ENCODE measurements around the gene PPP1R1B. TPM values are rescaled to one million over a fixed set of nuclear protein-coding genes. Genes with fewer than 3 reads are reported as not detected.
A peak's percentile ranks its signal among the peaks of the same experiment; 100 is the strongest.

PPP1R1B gene
- total RNA-seq, 1 experiment from 2014 or later = 8.3 TPM

DNA sequence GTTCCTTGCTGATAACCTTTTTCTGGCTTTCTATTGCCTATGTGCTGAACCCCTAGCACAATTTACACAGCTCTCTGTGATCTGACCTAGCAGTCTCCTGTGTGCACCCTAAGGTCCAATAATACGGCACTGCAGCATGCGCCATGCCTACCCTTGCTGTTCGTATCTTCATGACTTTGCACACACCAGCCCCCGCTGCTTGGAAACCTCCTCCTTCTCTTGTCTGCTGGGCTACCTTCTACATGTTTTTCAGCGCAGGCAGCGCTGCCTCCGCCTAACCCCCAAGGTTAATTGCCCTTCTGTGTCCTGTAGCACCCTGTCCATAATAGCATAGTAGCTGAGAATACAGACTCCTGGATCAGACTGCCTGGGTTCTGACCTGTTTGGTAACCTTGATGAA, 11.6 kb downstream of the PPP1R1B start:
- H3K4me1 Mint-ChIP-seq (ENCODE audit: low read depth, unreplicated experiment) = peaks cover 62% of the 10 kb centered on the region

DNA sequence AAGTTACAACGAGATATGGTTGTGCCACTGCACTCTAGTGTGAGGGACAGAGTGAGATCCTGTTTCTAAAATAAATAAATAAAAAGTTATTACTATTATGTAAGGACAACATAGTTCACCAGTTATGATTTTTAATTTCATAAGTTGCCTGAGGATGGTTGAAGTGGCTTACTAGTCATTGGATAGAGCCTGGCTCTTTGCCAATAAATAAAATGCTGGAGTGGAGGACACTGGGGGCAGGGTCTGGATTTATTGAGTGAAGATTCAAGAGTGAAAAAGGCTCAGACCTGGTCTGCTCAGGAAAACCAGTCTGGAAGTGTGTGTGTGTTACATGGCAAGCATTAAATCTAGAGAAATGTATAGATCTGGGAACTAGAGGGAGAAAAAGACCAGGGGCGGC, 12.3 kb downstream of the PPP1R1B start:
- BruUV-seq (replicated peaks) = no TSS peak
- intact Hi-C loops (cut with micrococcal nuclease; ENCODE audit: unreplicated experiment) = loop anchor here (10.0 kb wide), 3 partner anchors 476 to 856 kb away; partner anchors contain the start of gene CDC6
- no peak overlapping the region for H3K27ac Mint-ChIP-seq (ENCODE audit: unreplicated experiment)
- DNase-seq = no peak
- H3K4me1 Mint-ChIP-seq (ENCODE audit: low read depth, unreplicated experiment) = peaks cover 70% of the 10 kb centered on the region
- peaks cover 30% of the 10 kb centered on the region for H3K36me3 Mint-ChIP-seq (ENCODE audit: insufficient read depth, unreplicated experiment)
- TF ChIP-seq, protein P1, sequence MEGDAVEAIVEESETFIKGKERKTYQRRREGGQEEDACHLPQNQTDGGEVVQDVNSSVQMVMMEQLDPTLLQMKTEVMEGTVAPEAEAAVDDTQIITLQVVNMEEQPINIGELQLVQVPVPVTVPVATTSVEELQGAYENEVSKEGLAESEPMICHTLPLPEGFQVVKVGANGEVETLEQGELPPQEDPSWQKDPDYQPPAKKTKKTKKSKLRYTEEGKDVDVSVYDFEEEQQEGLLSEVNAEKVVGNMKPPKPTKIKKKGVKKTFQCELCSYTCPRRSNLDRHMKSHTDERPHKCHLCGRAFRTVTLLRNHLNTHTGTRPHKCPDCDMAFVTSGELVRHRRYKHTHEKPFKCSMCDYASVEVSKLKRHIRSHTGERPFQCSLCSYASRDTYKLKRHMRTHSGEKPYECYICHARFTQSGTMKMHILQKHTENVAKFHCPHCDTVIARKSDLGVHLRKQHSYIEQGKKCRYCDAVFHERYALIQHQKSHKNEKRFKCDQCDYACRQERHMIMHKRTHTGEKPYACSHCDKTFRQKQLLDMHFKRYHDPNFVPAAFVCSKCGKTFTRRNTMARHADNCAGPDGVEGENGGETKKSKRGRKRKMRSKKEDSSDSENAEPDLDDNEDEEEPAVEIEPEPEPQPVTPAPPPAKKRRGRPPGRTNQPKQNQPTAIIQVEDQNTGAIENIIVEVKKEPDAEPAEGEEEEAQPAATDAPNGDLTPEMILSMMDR (IDR thresholded peaks at IDR 0.05; ENCODE audit: unreplicated experiment) = no peak
- no peak overlapping the region for H3K4me3 Mint-ChIP-seq (ENCODE audit: low read depth, unreplicated experiment)
- H3K27me3 Mint-ChIP-seq (ENCODE audit: unreplicated experiment) = no peaks in the 10 kb centered on the region
- no peaks in the 10 kb centered on the region for H3K9me3 Mint-ChIP-seq (ENCODE audit: low read depth, unreplicated experiment)
- CTCF ChIA-PET = interaction anchor here (0.5 to 161.2 kb wide), 20 partner anchors 18 to 327 kb away, joined by 3 to 42089 read pairs (median 10); partner anchors contain the start of genes ERBB2, GRB7, GSDMA and GSDMB

More for the DNA sequence above, 11.6 kb downstream of the PPP1R1B start:
- Mint-ChIP-seq H3K4me3 (ENCODE audit: low read depth, unreplicated experiment) (peak overlapping the region; percentile 71), H3K27me3 (ENCODE audit: unreplicated experiment) (no peaks in the 10 kb centered on the region), H3K27ac (ENCODE audit: unreplicated experiment) (peak overlapping the region; percentile 28), H3K9me3 (ENCODE audit: low read depth, unreplicated experiment) (no peaks in the 10 kb centered on the region), H3K36me3 (ENCODE audit: insufficient read depth, unreplicated experiment) (peaks cover 28% of the 10 kb centered on the region)
- peak; percentile 76 for DNase-seq
- TF ChIP-seq, protein P1 (IDR thresholded peaks at IDR 0.05; ENCODE audit: unreplicated experiment) = no peak
- CTCF ChIA-PET = interaction anchor here (0.6 to 161.2 kb wide), 22 partner anchors 18 to 827 kb away, joined by 3 to 42089 read pairs (median 10); partner anchors contain the start of genes ERBB2, GRB7, GSDMA and GSDMB
- intact Hi-C loops (cut with micrococcal nuclease; ENCODE audit: unreplicated experiment) = loop anchor here (10.0 kb wide), 3 partner anchors 476 to 856 kb away; partner anchors contain the start of gene CDC6
- no TSS peak for BruUV-seq (replicated peaks)

DNA sequence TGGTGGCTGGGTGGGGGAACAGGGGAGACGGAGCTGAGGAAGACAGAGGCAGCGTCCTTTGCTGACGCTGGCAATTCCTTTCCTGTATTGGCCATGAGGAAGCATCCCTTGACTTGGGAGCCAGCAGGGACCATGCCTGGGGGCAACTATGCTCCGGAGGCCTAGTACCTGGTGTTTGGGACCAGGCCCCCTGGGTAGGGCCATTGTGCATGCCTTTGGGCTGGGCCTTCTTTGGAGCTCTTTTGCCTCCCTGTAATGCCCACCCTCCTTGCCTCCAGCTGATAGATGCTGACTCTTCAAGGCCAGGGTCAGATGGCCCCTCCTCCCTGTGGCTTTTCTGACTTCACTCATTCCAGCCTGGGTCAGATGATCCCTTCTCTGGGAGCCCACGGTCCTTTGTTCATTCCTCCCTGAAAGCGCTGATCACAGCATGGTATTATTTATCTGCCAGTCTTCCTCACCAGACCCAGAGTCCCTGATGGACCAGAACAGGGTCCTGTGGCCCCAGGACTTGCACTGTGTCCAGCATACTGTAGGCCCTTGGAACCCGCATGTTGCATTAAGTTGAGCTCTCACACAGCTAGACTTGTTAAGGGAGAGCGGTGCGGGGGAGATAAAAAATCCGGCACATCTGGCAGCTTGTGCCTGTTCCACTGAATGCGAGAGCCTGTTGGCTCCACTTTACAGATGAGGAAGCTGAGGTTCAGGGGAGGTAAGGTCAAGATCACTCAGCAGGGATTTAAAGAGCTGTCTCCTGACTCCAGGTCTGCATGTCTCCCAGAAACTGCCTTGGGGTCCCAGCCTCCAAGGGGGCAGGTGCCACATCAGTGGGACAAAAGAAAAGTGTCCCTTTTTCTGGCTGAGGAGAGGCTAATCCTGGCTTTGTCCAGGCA, 13.1 kb downstream of the PPP1R1B start:
- CTCF ChIA-PET = interaction anchor here (0.5 to 161.2 kb wide), 22 partner anchors 19 to 778 kb away, joined by 3 to 42089 read pairs (median 8); partner anchors contain the start of genes ERBB2, GRB7, GSDMA and GSDMB
- Mint-ChIP-seq H3K9me3 (ENCODE audit: low read depth, unreplicated experiment) (no peaks in the 10 kb centered on the region), H3K4me1 (ENCODE audit: low read depth, unreplicated experiment) (peaks cover 77% of the 10 kb centered on the region), H3K27ac (ENCODE audit: unreplicated experiment) (no peak overlapping the region), H3K4me3 (ENCODE audit: low read depth, unreplicated experiment) (no peak overlapping the region), H3K27me3 (ENCODE audit: unreplicated experiment) (no peaks in the 10 kb centered on the region), H3K36me3 (ENCODE audit: insufficient read depth, unreplicated experiment) (peaks cover 38% of the 10 kb centered on the region)
- DNase-seq = peak; percentile 77
- intact Hi-C loops (cut with micrococcal nuclease; ENCODE audit: unreplicated experiment) = loop anchor here (10.0 kb wide), 3 partner anchors 475 to 855 kb away; partner anchors contain the start of gene CDC6
- TF ChIP-seq, protein P1 (IDR thresholded peaks at IDR 0.05; ENCODE audit: unreplicated experiment) = no peak
- no TSS peak for BruUV-seq (replicated peaks)

DNA sequence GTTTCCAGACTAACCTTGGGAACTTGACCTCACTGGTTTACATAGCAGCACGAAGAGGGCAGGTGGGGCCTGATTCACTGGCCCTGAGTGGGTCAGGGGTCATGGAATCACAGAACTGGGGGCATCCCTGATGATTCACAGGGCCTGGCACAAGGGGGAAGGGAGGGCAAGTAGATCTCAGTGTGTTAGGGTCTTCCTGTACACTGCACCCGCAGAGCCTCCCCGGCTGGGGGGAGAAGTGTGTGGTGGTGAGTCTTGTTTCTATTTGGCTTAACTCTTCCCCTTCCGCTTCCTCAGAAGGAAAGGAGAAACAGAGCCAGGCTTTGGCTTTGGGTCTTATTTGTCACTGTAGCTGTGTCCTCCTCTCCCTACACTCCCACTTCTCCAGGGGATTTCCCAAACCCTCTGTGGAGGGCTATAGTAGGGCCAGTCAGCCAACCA, 13.9 kb downstream of the PPP1R1B start:
- TF ChIP-seq, protein P1 (IDR thresholded peaks at IDR 0.05; ENCODE audit: unreplicated experiment) = no peak
- peaks cover 44% of the 10 kb centered on the region for H3K36me3 Mint-ChIP-seq (ENCODE audit: insufficient read depth, unreplicated experiment)
- DNase-seq = peak; percentile 77
- H3K4me3 Mint-ChIP-seq (ENCODE audit: low read depth, unreplicated experiment) = no peak overlapping the region
- intact Hi-C loops (cut with micrococcal nuclease; ENCODE audit: unreplicated experiment) = no loop called here
- no TSS peak for BruUV-seq (replicated peaks)
- peaks cover 79% of the 10 kb centered on the region for H3K4me1 Mint-ChIP-seq (ENCODE audit: low read depth, unreplicated experiment)
- H3K27ac Mint-ChIP-seq (ENCODE audit: unreplicated experiment) = no peak overlapping the region
- H3K9me3 Mint-ChIP-seq (ENCODE audit: low read depth, unreplicated experiment) = no peaks in the 10 kb centered on the region
- no peaks in the 10 kb centered on the region for H3K27me3 Mint-ChIP-seq (ENCODE audit: unreplicated experiment)
- CTCF ChIA-PET = interaction anchor here (0.7 to 161.2 kb wide), 16 partner anchors 20 to 835 kb away, joined by 3 to 42089 read pairs (median 42); partner anchors contain the start of genes ERBB2, GRB7, GSDMA and GSDMB
